GM12878 (cell line): Measurements from ENCODE around the gene CACFD1. TPM values are rescaled to one million over a fixed set of nuclear protein-coding genes. Genes with fewer than 3 reads are reported as not detected.

Experiments
- CTCF ChIP-seq, 3 experiments: IDR thresholded peaks in 2 of 3; conservative IDR thresholded peaks in 1 of 3; 2 replicates each; pipeline ENCODE4 v1.5.1; 2011; ENCODE audit warnings: low read depth in 3 of 3, low read length in 3 of 3, mild to moderate bottlenecking in 3 of 3, control low read depth in 2 of 3, moderate library complexity in 2 of 3, inconsistent platforms in 1 of 3, mixed read lengths in 1 of 3; ENCODE audit not compliant: control insufficient read depth in 2 of 3, insufficient read depth in 1 of 3; ENCODE audit errors: extremely low read depth in 1 of 3
- E2F8 ChIP-seq: fragments of 450-650 bp; IDR thresholded peaks from 2 replicates; pipeline ENCODE4 v1.6.1; 2018; ENCODE audit warnings: mild to moderate bottlenecking, low read depth, moderate library complexity; ENCODE audit not compliant: partially characterized antibody
- IKZF2 ChIP-seq, 2 experiments: fragments of 450-650 bp; IDR thresholded peaks; 2 replicates each; pipeline ENCODE4 v1.6.1; 2017; ENCODE audit warnings: mild to moderate bottlenecking in 2 of 2, moderate library complexity in 2 of 2
- MLLT1 ChIP-seq: fragments of 450-650 bp; IDR thresholded peaks from 2 replicates; pipeline ENCODE4 v1.6.1; 2016; ENCODE audit warnings: mild to moderate bottlenecking
- RAD51 ChIP-seq: fragments of 450-650 bp; IDR thresholded peaks from 2 replicates; pipeline ENCODE4 v1.6.1; 2016; ENCODE audit warnings: moderate library complexity, mild to moderate bottlenecking, inconsistent platforms
- SIX5 ChIP-seq: IDR thresholded peaks from 2 replicates; pipeline ENCODE4 v1.6.1; 2011; ENCODE audit warnings: mild to moderate bottlenecking, low read depth, low read length, moderate library complexity; ENCODE audit not compliant: severe bottlenecking
- YY1 ChIP-seq: IDR thresholded peaks from 2 replicates; pipeline ENCODE4 v1.6.1; 2011; ENCODE audit warnings: low read depth, mild to moderate bottlenecking, low read length
- ZNF24 ChIP-seq: fragments of 450-650 bp; IDR thresholded peaks from 2 replicates; pipeline ENCODE4 v1.6.1; 2017; ENCODE audit warnings: antibody characterized with exemption, mild to moderate bottlenecking
- ZNF384 ChIP-seq: IDR thresholded peaks from 2 replicates; pipeline ENCODE4 v1.6.1; 2012; ENCODE audit warnings: low read depth, mild to moderate bottlenecking, low read length, improper control_type of control experiment, borderline replicate concordance
- polyA plus RNA-seq, 11 experiments: library from polyadenylated mRNA; depleted of rRNA in 4 of 11; unstranded in 6 of 11; stranded (reverse) in 5 of 11; fragments of >200 nt; fragmentation: Nextera tagmentation in 4 of 11; fragmentation: Illumina TruSeq in 1 of 11; extraction: Ambion mirVana in 4 of 11; extraction: Trizol in 1 of 11; gene quantifications; 1 replicate in 1 of 11; 2 replicates in 10 of 11; pipeline versions ENCODE4 v1.2.1 to v1.2.3, GENCODE V29; 2011 to 2016; ENCODE audit warnings: inconsistent platforms in 2 of 11, missing spikeins in 2 of 11, low read depth in 1 of 11
- total RNA-seq, 4 experiments: library from RNA; depleted of rRNA in 3 of 4; stranded (reverse); fragments of >200 nt in 3 of 4; fragmentation: Illumina TruSeq in 1 of 4; extraction: Trizol in 1 of 4; gene quantifications; 2 replicates each; pipeline versions ENCODE4 v1.2.1 to v1.2.3, GENCODE V29; 2013 to 2021

CACFD1 gene
- total and polyA plus RNA-seq, 10 of the 15 experiments (the other 5 are each of a cell fraction or from before 2014, with no cell fraction given): 0.09 to 5.8 (median 1.4) TPM; not detected in 1

GRCh38 chr9:133420392-133420827 lies 39.4 kb upstream of the CACFD1 start (continued):
- TF ChIP-seq CTCF (IDR thresholded peaks at IDR 0.05 in 2 of 3, conservative IDR thresholded peaks at IDR 0.05 in 1 of 3; ENCODE audit: control insufficient read depth in 2 of 3, extremely low read depth in 1 of 3, insufficient read depth in 1 of 3, low read depth in 3 of 3, low read length in 3 of 3): no peak
- TF ChIP-seq IKZF2 (IDR thresholded peaks at IDR 0.05): peak in 1 of 2 experiments; percentile 40; a peak in 2 of 4 replicates
- TF ChIP-seq MLLT1: peak; percentile 97
- no peak for TF ChIP-seq ZNF24
- peak; percentile 88 for TF ChIP-seq YY1
- no peak for TF ChIP-seq ZNF384
- no peak for TF ChIP-seq SIX5
- no peak for TF ChIP-seq E2F8
- 0 out of 2 replicates have a peak, but pooled peaks have one; percentile 10 for TF ChIP-seq RAD51
- TF ChIP-seq, all 136 proteins: peak for 30
